ENCODE results near the gene DLG2. TPM values are rescaled to one million over a fixed set of nuclear protein-coding genes. Genes with fewer than 3 reads are reported as not detected.

DLG2 gene
- total RNA-seq, 4 donors from 2014 or later: 7.3 to 14.1 (median 11.1) TPM

GRCh38 chr11:85086504-85087284, 540.5 kb downstream of the DLG2 start:
- Histone ChIP-seq H3K4me1 (no peaks in the 10 kb centered on the region), H3K9me3 (no peaks in the 10 kb centered on the region), H3K27ac (replicated peaks in 1 of 4) (no peak overlapping the region), H3K4me3 (no peak overlapping the region), H3K27me3 (no peaks in the 10 kb centered on the region), H3K36me3 (no peaks in the 10 kb centered on the region)
- DNase-seq (ENCODE audit: extremely low spot score): no peak
- intact Hi-C loops (cut with DNase I): no loop called here
- no peak for TF ChIP-seq POLR2AphosphoS5 (IDR thresholded peaks at IDR 0.05)
- TF ChIP-seq POLR2A (IDR thresholded peaks at IDR 0.05; ENCODE audit: low read depth): no peak
- no peak for TF ChIP-seq CTCF (IDR thresholded peaks at IDR 0.05)
- no peak for TF ChIP-seq EP300 (IDR thresholded peaks at IDR 0.05)
- 87% methylated on average over 3 of the region's 3 CpGs for WGBS

- Histone ChIP-seq H3K27me3 (no peaks in the 10 kb centered on the region), H3K4me3 (no peak overlapping the region), H3K9me3 (peaks cover 0 to 6% (median 0%) of the 10 kb centered on the region in 4 donors), H3K27ac (replicated peaks in 1 of 4) (no peak overlapping the region), H3K36me3 (no peaks in the 10 kb centered on the region), H3K4me1 (peaks cover 0 to 6% (median 2%) of the 10 kb centered on the region in 4 donors)
- no peak for DNase-seq (ENCODE audit: extremely low spot score)
- 61% methylated on average over 3 of the region's 3 CpGs for WGBS
- TF ChIP-seq POLR2A (IDR thresholded peaks at IDR 0.05; ENCODE audit: low read depth) (no peak), EP300 (IDR thresholded peaks at IDR 0.05) (no peak), CTCF (IDR thresholded peaks at IDR 0.05) (no peak), POLR2AphosphoS5 (IDR thresholded peaks at IDR 0.05) (no peak)
- intact Hi-C loops (cut with DNase I): no loop called here
These were observed 550.4 kb downstream of the DLG2 start for GRCh38 chr11:85076535-85077330.

- intact Hi-C loops (cut with DNase I): no loop called here
- no peak for DNase-seq (ENCODE audit: extremely low spot score)
- Histone ChIP-seq H3K4me3 (no peak overlapping the region), H3K36me3 (no peaks in the 10 kb centered on the region), H3K9me3 (no peaks in the 10 kb centered on the region), H3K4me1 (no peaks in the 10 kb centered on the region), H3K27ac (replicated peaks in 1 of 4) (no peak overlapping the region), H3K27me3 (no peaks in the 10 kb centered on the region)
- 88% methylated on average over 1 of the region's 1 CpG for WGBS
- no peak for TF ChIP-seq POLR2A (IDR thresholded peaks at IDR 0.05; ENCODE audit: low read depth)
- TF ChIP-seq EP300 (IDR thresholded peaks at IDR 0.05): no peak
- no peak for TF ChIP-seq POLR2AphosphoS5 (IDR thresholded peaks at IDR 0.05)
- no peak for TF ChIP-seq CTCF (IDR thresholded peaks at IDR 0.05)
These were observed 564.5 kb downstream of the DLG2 start for GRCh38 chr11:85062659-85063058.

GRCh38 chr11:85052636-85053035, 574.5 kb downstream of the DLG2 start:
- no peak overlapping the region for H3K27ac ChIP-seq (replicated peaks in 1 of 4)
- no peak overlapping the region for H3K4me3 ChIP-seq
- no peaks in the 10 kb centered on the region for H3K9me3 ChIP-seq
- H3K27me3 ChIP-seq: no peaks in the 10 kb centered on the region
- intact Hi-C loops (cut with DNase I): no loop called here
- TF ChIP-seq POLR2AphosphoS5 (IDR thresholded peaks at IDR 0.05): no peak
- no peak for TF ChIP-seq EP300 (IDR thresholded peaks at IDR 0.05)
- no peak for TF ChIP-seq POLR2A (IDR thresholded peaks at IDR 0.05; ENCODE audit: low read depth)
- no peak for TF ChIP-seq CTCF (IDR thresholded peaks at IDR 0.05)
- no peak for DNase-seq (ENCODE audit: extremely low spot score)
- no peaks in the 10 kb centered on the region for H3K36me3 ChIP-seq
- 92% methylated on average over 3 of the region's 3 CpGs for WGBS
- no peaks in the 10 kb centered on the region for H3K4me1 ChIP-seq
